ENCODE measurements around the gene PIK3C3. TPM values are rescaled to one million over a fixed set of nuclear protein-coding genes. Genes with fewer than 3 reads are reported as not detected.

Gene PIK3C3
- polyA plus RNA-seq, 1 of the 3 experiments (the other 2 are of a cell fraction), result 26.9 TPM

GRCh38 chr18:41938445-41938844, 16.6 kb upstream of the PIK3C3 start:
- Histone ChIP-seq H3K9me3 (no peaks in the 10 kb centered on the region), H3K9me2 (no peaks in the 10 kb centered on the region), H3K27ac (ENCODE audit: low read depth in 2 of 2, low read length in 1 of 2) (peak overlapping the region in 1 of 2 experiments; percentile 92; a peak in 3 of 4 replicates), H2AFZ (ENCODE audit: low read depth) (peak overlapping the region; percentile 37; the same call in 1 of the 2 replicates), H3K4me2 (peak overlapping the region; percentile 53), H3K4me1 (ENCODE audit: control insufficient read depth in 1 of 2, insufficient read depth in 2 of 2, low read depth in 1 of 2, low read length in 1 of 2) (peaks cover 0 to 58% of the 10 kb centered on the region in 2 experiments; a peak in 2 of 4 replicates), H4K20me1 (ENCODE audit: insufficient read depth) (no peaks in the 10 kb centered on the region), H3K79me2 (ENCODE audit: insufficient read depth) (no peaks in the 10 kb centered on the region), H3F3A (replicated peaks; ENCODE audit: insufficient read depth) (peaks cover 34% of the 10 kb centered on the region), H3K4me3 (ENCODE audit: low read depth in 2 of 2, low read length in 1 of 2) (no peak overlapping the region), H3K36me3 (replicated peaks in 1 of 2; ENCODE audit: control insufficient read depth in 1 of 2, insufficient read depth in 2 of 2, low read length in 1 of 2) (no peaks in the 10 kb centered on the region), H3K9ac (peak overlapping the region; percentile 32; the same call in 1 of the 2 replicates), H3K27me3 (ENCODE audit: insufficient read depth) (no peaks in the 10 kb centered on the region)
- 36% methylated on average over 2 of the region's 2 CpGs for WGBS (ENCODE audit: low lambda C conversion rate)
- POLR2A ChIA-PET, result no interaction called here
- TF ChIP-seq RXRA (IDR thresholded peaks at IDR 0.05; ENCODE audit: borderline replicate concordance, low read depth) (peak; percentile 42; the same call in 1 of the 2 replicates), REST (IDR thresholded peaks at IDR 0.05; ENCODE audit: low read depth, low read length) (no peak), TCF12 (IDR thresholded peaks at IDR 0.05) (peak; percentile 60), RAD21 (IDR thresholded peaks at IDR 0.05; ENCODE audit: low read length) (no peak), MEF2A (IDR thresholded peaks at IDR 0.05; ENCODE audit: borderline replicate concordance, low read depth) (peak; percentile 97), FOSL2 (IDR thresholded peaks at IDR 0.05; ENCODE audit: borderline replicate concordance, low read depth) (peak; percentile 56; the same call in 1 of the 2 replicates), JUND (IDR thresholded peaks at IDR 0.05) (peak; percentile 72), PBX3 (IDR thresholded peaks at IDR 0.05) (peak; percentile 80), IRF3 (IDR thresholded peaks at IDR 0.05; ENCODE audit: low read depth, low read length) (no peak), EP300 (IDR thresholded peaks at IDR 0.05; ENCODE audit: borderline replicate concordance in 1 of 2, low read depth in 1 of 2, low read length in 1 of 2) (peak in 1 of 2 experiments; percentile 73; a peak in 1 of 4 replicates), GABPA (IDR thresholded peaks at IDR 0.05; ENCODE audit: low read depth) (no peak), CTCF (IDR thresholded peaks at IDR 0.05) (peak; percentile 40; the same call in 1 of the 2 replicates), USF1 (IDR thresholded peaks at IDR 0.05; ENCODE audit: borderline replicate concordance, low read depth) (no peak), FOXJ3 (CRISPR knock-in tag; IDR thresholded peaks at IDR 0.05) (no peak), ELF1 (IDR thresholded peaks at IDR 0.05) (peak; percentile 35; the same call in 1 of the 2 replicates), TEAD4 (IDR thresholded peaks at IDR 0.05; ENCODE audit: borderline replicate concordance, insufficient read depth) (no peak; the same call in 1 of the 2 replicates), NFIC (IDR thresholded peaks at IDR 0.05; ENCODE audit: borderline replicate concordance) (0 out of 2 replicates have a peak, but pooled peaks have one; percentile 9), NRF1 (IDR thresholded peaks at IDR 0.05; ENCODE audit: low read depth, low read length) (no peak)
- CTCF ChIA-PET, result interaction anchor here (1.2 kb wide), 1 partner anchor 8 kb away, joined by 3 read pairs; no protein-coding TSS in a partner anchor
- no peak for DNase-seq

Data from SK-N-SH (cell line).